Measurements from ENCODE around the gene SIDT1.
A peak's percentile ranks its signal among the peaks of the same experiment; 100 is the strongest.

SIDT1 gene

GRCh38 chr3:113638910-113639309 is 106.6 kb downstream of the SIDT1 start:
- DNase-seq, result no peak

- DNase-seq, result no peak
Observed at GRCh38 chr3:113643583-113643982, 111.2 kb downstream of the SIDT1 start.

- no peak for DNase-seq
Observed at GRCh38 chr3:113648524-113648923, 116.2 kb downstream of the SIDT1 start.

GRCh38 chr3:113649174-113649845 is 117.0 kb downstream of the SIDT1 start:
- DNase-seq, result no peak

- no peak for DNase-seq
Observed at GRCh38 chr3:113654310-113654709, 122.0 kb downstream of the SIDT1 start.

GRCh38 chr3:113654851-113655250 is 122.5 kb downstream of the SIDT1 start:
- no peak for DNase-seq

GRCh38 chr3:113658107-113658506 is 125.8 kb downstream of the SIDT1 start:
- no peak for DNase-seq

- no peak for DNase-seq
Observed at GRCh38 chr3:113659101-113659541, 126.8 kb downstream of the SIDT1 start.

GRCh38 chr3:113659996-113660395 is 127.6 kb downstream of the SIDT1 start:
- DNase-seq, result no peak

- no peak for DNase-seq
Observed at GRCh38 chr3:113660458-113660857, 128.1 kb downstream of the SIDT1 start.

- no peak for DNase-seq
Observed at GRCh38 chr3:113660896-113661295, 128.5 kb downstream of the SIDT1 start.

GRCh38 chr3:113662824-113663223 is 130.5 kb downstream of the SIDT1 start:
- no peak for DNase-seq

GRCh38 chr3:113663324-113663750 is 131.0 kb downstream of the SIDT1 start:
- no peak for DNase-seq

- no peak for DNase-seq
Observed at GRCh38 chr3:113663761-113664160, 131.4 kb downstream of the SIDT1 start.

GRCh38 chr3:113664523-113665094 is 132.3 kb downstream of the SIDT1 start:
- no peak for DNase-seq

GRCh38 chr3:113668015-113668414 is 135.7 kb downstream of the SIDT1 start:
- no peak for DNase-seq

- DNase-seq, result no peak
Observed at GRCh38 chr3:113673593-113673992, 141.2 kb downstream of the SIDT1 start.

GRCh38 chr3:113676261-113676660 is 143.9 kb downstream of the SIDT1 start:
- peak; percentile 43 for DNase-seq

- no peak for DNase-seq
Observed at GRCh38 chr3:113677737-113678136, 145.4 kb downstream of the SIDT1 start.

- DNase-seq, result no peak
Observed at GRCh38 chr3:113678773-113679172, 146.4 kb downstream of the SIDT1 start.
